Retina (tissue), 1 donor: ENCODE results near the gene SPARC.

Experiments
- DNase-seq: peaks from one replicate; pipeline ENCODE4 v3.0.0-alpha.2; 2016

Gene SPARC

DNA sequence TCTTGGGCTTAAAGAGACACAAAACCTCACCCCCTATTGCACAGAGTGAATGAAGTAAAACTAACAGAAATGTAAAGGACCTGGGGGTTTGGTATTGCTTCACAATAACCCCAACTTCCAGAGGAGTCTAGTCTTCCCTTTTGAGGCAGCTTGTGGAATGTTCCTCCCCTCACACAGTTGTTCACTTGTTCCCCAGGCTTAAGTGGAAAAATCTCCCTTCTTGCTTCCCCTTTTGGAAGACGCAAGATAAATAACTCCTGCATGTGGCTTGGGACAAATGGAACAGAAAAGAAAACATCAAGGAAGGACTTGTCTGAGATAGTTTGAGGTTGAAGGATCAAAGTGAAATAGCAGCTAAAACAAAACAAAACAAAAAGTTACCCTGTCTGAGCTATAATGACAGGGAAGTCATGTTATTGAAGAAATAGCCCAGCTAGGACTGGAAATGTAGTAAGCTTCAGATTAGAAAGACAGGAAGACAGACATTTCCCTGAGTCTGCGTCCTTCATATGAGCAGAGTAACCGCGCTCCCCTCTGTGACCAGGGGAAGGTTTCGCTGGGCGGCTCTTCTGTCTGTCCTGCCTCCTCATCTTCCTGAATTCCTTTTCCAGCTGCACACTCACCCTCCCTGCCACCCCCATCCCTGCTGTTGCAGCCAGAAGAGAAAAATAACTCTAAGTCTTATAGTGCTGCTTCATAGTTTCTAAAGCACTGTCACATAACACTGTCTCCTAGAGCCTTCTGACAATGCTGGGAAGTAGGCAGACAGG lies 8.8 kb downstream of the SPARC start:
- DNase-seq: no peak

DNA sequence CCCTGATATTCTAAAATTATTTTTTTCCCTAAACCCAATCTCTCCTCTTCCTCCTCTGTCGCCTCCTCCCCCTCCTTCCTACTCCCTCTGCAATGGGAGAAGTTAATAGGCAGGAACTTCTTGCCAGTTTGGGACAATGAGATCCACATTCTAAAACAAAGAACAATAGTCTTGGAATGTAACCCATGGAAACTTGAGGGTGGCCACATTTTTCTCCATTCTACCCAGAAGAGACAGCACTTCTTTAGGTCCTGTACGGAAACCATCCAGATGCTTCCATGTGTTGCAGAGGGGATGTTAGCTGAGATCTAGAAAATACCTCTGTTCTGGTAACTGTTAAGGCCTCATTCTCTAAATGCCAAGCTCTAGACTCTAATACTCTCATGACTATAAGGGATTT lies 10.0 kb downstream of the SPARC start:
- no peak for DNase-seq

DNA sequence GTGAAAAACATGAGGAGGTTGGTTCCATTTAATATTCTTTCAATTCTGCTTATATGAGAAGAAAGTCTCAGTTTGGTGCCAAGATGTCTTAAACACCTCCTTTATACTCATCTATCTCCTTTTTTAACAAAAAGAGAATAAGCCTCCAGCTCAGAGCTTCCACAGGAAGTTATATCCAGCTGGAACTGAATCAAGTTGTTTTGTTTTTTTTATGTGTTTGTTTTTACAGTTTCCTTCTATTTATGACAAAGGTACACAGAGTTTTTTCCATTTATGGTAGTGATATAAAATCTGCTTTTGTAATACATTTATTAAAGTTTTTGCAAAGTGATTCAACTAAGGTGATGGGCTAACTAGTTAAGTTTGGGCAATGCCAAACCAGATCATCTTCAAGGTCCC lies 10.4 kb downstream of the SPARC start:
- no peak for DNase-seq

GRCh38 chr5:151675611-151676313 lies 11.0 kb downstream of the SPARC start:
- no peak for DNase-seq

- no peak for DNase-seq
Observed at GRCh38 chr5:151674626-151675610, 11.8 kb downstream of the SPARC start.

DNA sequence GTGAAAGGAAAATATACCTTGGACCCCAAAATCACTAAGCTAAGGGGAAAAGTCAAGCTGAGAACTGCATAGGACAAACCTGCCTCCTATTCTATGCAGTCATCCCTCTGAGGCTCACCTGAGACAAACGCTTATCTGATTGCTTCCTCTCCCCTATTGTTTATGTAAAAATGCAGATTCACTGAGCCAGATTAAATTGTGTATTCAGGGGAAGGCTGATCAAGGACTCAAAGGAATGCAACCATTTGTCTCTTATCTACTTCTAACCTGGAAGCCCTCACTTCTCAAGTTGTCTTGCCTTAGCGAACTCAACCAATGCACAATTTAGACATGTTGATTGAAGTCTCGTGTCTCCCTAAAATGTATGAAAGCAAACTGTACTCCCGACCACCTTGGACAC lies 13.3 kb downstream of the SPARC start:
- no peak for DNase-seq

- no peak for DNase-seq
Observed at GRCh38 chr5:151672516-151672915, 14.2 kb downstream of the SPARC start.

DNA sequence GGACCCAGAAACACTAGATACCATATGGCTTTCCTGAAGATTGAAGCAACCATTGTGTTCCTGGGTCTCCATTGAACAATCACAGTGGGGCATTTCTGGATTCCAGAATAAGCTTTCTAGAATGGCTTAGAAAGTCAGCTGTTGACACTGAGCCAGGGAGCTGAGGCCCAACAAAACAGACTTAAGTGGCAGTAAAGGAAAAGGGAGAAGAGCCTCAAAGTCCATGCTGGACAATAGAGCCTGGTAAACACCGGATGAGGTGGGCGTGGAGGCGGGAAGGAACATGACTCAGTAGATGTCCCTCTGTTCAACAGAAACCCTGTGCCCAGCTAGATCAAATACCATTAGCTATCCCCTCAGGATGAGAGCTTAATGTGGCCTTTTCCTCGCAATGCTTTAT lies 14.8 kb downstream of the SPARC start:
- DNase-seq: no peak

GRCh38 chr5:151670953-151671636 lies 15.6 kb downstream of the SPARC start:
- no peak for DNase-seq

GRCh38 chr5:151670083-151670686 lies 16.5 kb downstream of the SPARC start:
- DNase-seq: no peak

DNA sequence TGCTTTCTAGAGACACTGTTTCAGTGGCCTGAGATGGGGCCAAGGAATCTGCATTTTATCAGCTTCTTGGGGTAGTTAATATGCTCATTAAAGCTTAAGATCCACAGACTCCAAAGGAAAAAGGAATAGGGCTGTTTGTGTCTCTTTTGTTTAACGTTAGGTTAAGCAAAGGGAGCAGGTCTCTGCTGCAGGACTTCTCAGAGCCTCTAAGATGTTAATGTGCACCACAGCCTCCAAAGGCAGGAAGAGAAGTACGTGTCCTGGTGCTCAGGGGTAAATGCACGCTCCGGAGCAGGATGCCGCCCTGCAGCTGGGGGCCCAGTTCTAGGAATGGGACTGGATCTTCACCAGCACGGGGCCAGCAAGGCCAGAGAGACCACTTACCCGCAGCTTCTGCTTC lies 19.6 kb downstream of the SPARC start:
- DNase-seq: no peak

GRCh38 chr5:151665613-151666012 lies 21.1 kb downstream of the SPARC start:
- DNase-seq: no peak

- DNase-seq: no peak
Observed at GRCh38 chr5:151664694-151665585, 21.8 kb downstream of the SPARC start.

GRCh38 chr5:151663617-151664293 lies 23.0 kb downstream of the SPARC start:
- DNase-seq: no peak

GRCh38 chr5:151662805-151663204 lies 23.9 kb downstream of the SPARC start:
- DNase-seq: no peak

- no peak for DNase-seq
Observed at GRCh38 chr5:151661968-151662732, 24.6 kb downstream of the SPARC start.

GRCh38 chr5:151660616-151661495 lies 25.9 kb downstream of the SPARC start:
- no peak for DNase-seq

GRCh38 chr5:151659001-151659754 lies 27.5 kb downstream of the SPARC start:
- peak; percentile 86 for DNase-seq
